GM23338 (cell line): ENCODE results near the gene SNX9. TPM values are rescaled to one million over a fixed set of nuclear protein-coding genes. Genes with fewer than 3 reads are reported as not detected.
A peak's percentile ranks its signal among the peaks of the same experiment; 100 is the strongest.

Experiments used
- ATAC-seq: fragments of 200-7000 bp; cut with Tn5 transposase; 3 replicates; pipeline ENCODE4 v1.9.1; 2020
- DNase-seq: peaks from one replicate; pipeline ENCODE4 v3.0.0-alpha.2; 2015; ENCODE audit warnings: low spot score
- H2AFZ ChIP-seq: fragments of 200-600 bp; sonication (generic); 2 replicates; pipeline ENCODE4 v1.8.0; 2016; ENCODE audit warnings: antibody characterized with exemption, mild to moderate bottlenecking, moderate library complexity
- H3F3A ChIP-seq: fragments of 200-600 bp; sonication (generic); replicated peaks from 2 replicates; pipeline ENCODE4 v1.8.0; 2017; ENCODE audit warnings: antibody characterized with exemption, mixed run types, low read depth
- H3K27ac ChIP-seq: fragments of 200-600 bp; sonication (generic); 2 replicates; pipeline ENCODE4 v1.6.1; 2016; ENCODE audit warnings: low read depth
- H3K27me3 ChIP-seq: fragments of 200-600 bp; sonication (generic); 2 replicates; pipeline ENCODE4 v1.8.0; 2016; ENCODE audit warnings: mild to moderate bottlenecking, mixed run types, moderate library complexity; ENCODE audit not compliant: insufficient read depth
- H3K36me3 ChIP-seq: fragments of 200-600 bp; sonication (generic); 2 replicates; pipeline ENCODE4 v1.8.0; 2016; ENCODE audit warnings: mild to moderate bottlenecking; ENCODE audit not compliant: insufficient read depth
- H3K4me1 ChIP-seq: fragments of 200-600 bp; sonication (generic); 2 replicates; pipeline ENCODE4 v1.8.0; 2016; ENCODE audit warnings: mild to moderate bottlenecking, moderate library complexity; ENCODE audit not compliant: insufficient read depth
- H3K4me2 ChIP-seq: fragments of 200-600 bp; sonication (generic); 2 replicates; pipeline ENCODE4 v1.7.1; 2017; ENCODE audit warnings: mixed run types
- H3K4me3 ChIP-seq: fragments of 200-600 bp; sonication (generic); 2 replicates; pipeline ENCODE4 v1.6.1; 2016; ENCODE audit warnings: mixed run types
- H3K79me2 ChIP-seq: fragments of 200-600 bp; sonication (generic); replicated peaks from 2 replicates; pipeline ENCODE4 v1.8.0; 2017; ENCODE audit warnings: mild to moderate bottlenecking; ENCODE audit not compliant: insufficient read depth
- H3K9me2 ChIP-seq: fragments of 200-600 bp; sonication (generic); 2 replicates; pipeline ENCODE4 v1.8.0; 2017; ENCODE audit not compliant: insufficient read depth
- H4K20me1 ChIP-seq: fragments of 200-600 bp; sonication (generic); replicated peaks from 2 replicates; pipeline ENCODE4 v1.8.0; 2017; ENCODE audit warnings: mild to moderate bottlenecking; ENCODE audit not compliant: insufficient read depth
- H3K27ac Mint-ChIP-seq: 2 replicates; pipeline ENCODE4 v1.8.0; 2020; ENCODE audit warnings: inconsistent platforms, mild to moderate bottlenecking, moderate library complexity, mixed read lengths
- H3K27me3 Mint-ChIP-seq: 3 replicates; pipeline ENCODE4 v1.8.0; 2022; ENCODE audit warnings: low read depth, mild to moderate bottlenecking, moderate library complexity, mixed read lengths, inconsistent platforms; ENCODE audit not compliant: insufficient read depth, poor library complexity
- H3K36me3 Mint-ChIP-seq: 3 replicates; pipeline ENCODE4 v1.8.0; 2021; ENCODE audit warnings: low read depth, mild to moderate bottlenecking, inconsistent platforms, moderate library complexity, mixed read lengths
- H3K4me1 Mint-ChIP-seq: 3 replicates; pipeline ENCODE4 v1.8.0; 2020; ENCODE audit warnings: mild to moderate bottlenecking, inconsistent platforms, mixed read lengths
- H3K4me3 Mint-ChIP-seq: 3 replicates; pipeline ENCODE4 v1.8.0; 2021; ENCODE audit warnings: moderate library complexity, mild to moderate bottlenecking, inconsistent platforms, mixed read lengths
- H3K9me3 Mint-ChIP-seq: 3 replicates; pipeline ENCODE4 v1.8.0; 2020; ENCODE audit warnings: moderate library complexity, mild to moderate bottlenecking, inconsistent platforms, mixed read lengths
- CREB1 ChIP-seq: fragments of 250-450 bp; sonication (Bioruptor Pico); IDR thresholded peaks from 2 replicates; pipeline ENCODE4 v1.5.0; 2020; ENCODE audit warnings: low read depth, mild to moderate bottlenecking, moderate library complexity
- CTCF ChIP-seq, 2 experiments: fragments of 200-600 bp in 1 of 2; sonication (generic) in 1 of 2; conservative IDR thresholded peaks; 2 replicates each; pipeline versions ENCODE4 v1.5.1 to v1.6.1; 2016 to 2017; ENCODE audit warnings: antibody characterized with exemption in 2 of 2, low read depth in 2 of 2, mild to moderate bottlenecking in 2 of 2, moderate library complexity in 1 of 2
- EZH2 ChIP-seq: fragments of 200-600 bp; sonication (generic); IDR thresholded peaks from one replicate; pipeline ENCODE4 v1.8.0; 2017; ENCODE audit warnings: antibody characterized with exemption, mild to moderate bottlenecking, low read depth; ENCODE audit not compliant: unreplicated experiment
- EZH2phosphoT487 ChIP-seq: fragments of 200-600 bp; sonication (generic); IDR thresholded peaks from one replicate; pipeline ENCODE4 v1.8.1; 2018; ENCODE audit warnings: antibody characterized with exemption; ENCODE audit not compliant: unreplicated experiment
- JUNB ChIP-seq: IDR thresholded peaks from one replicate; pipeline ENCODE4 v1.6.1; 2016; ENCODE audit warnings: antibody characterized with exemption; ENCODE audit not compliant: unreplicated experiment
- POLR2AphosphoS5 ChIP-seq: IDR thresholded peaks from 2 replicates; pipeline ENCODE4 v1.6.1; 2016; ENCODE audit warnings: antibody characterized with exemption, low read depth
- STAT1 ChIP-seq: IDR thresholded peaks from one replicate; pipeline ENCODE4 v1.6.1; 2016; ENCODE audit warnings: antibody characterized with exemption; ENCODE audit not compliant: unreplicated experiment
- ZNF114 ChIP-seq: fragments of 250-450 bp; sonication (Bioruptor Pico); IDR thresholded peaks from 2 replicates; pipeline ENCODE4 v1.5.0; 2020; ENCODE audit warnings: mild to moderate bottlenecking, moderate library complexity
- ZNF331 ChIP-seq: fragments of 250-450 bp; sonication (Bioruptor Pico); IDR thresholded peaks from 2 replicates; pipeline ENCODE4 v1.5.0; 2020; ENCODE audit warnings: low read depth, mild to moderate bottlenecking, moderate library complexity
- polyA plus RNA-seq: library from polyadenylated mRNA; unstranded; fragments of >200 nt; fragmentation: Nextera tagmentation; extraction: Ambion mirVana; gene quantifications from 2 replicates; pipeline ENCODE4 v1.2.1, GENCODE V29; 2016
- total RNA-seq: library from RNA; depleted of rRNA; stranded (reverse); fragments of >200 nt; shearing (Covaris generic); gene quantifications from 2 replicates; pipeline ENCODE4 v1.2.3, GENCODE V29; 2014
- TF ChIP-seq, protein P1 (sequence below): IDR thresholded peaks from 2 replicates; pipeline ENCODE4 v1.6.1; 2016; ENCODE audit warnings: antibody characterized with exemption

Gene SNX9
- total and polyA plus RNA-seq, 2 experiments from 2014 or later = 18.4 to 23.3 TPM

GRCh38 chr6:157865249-157865648 is 42.2 kb downstream of the SNX9 start:
- Mint-ChIP-seq H3K9me3 (no peaks in the 10 kb centered on the region), H3K4me3 (no peak overlapping the region), H3K36me3 (no peaks in the 10 kb centered on the region), H3K4me1 (peaks cover 24% of the 10 kb centered on the region), H3K27ac (no peak overlapping the region), H3K27me3 (peaks cover 1% of the 10 kb centered on the region)
- Histone ChIP-seq H3K27me3 (no peaks in the 10 kb centered on the region), H4K20me1 (peaks cover 3% of the 10 kb centered on the region; the same call in 1 of the 2 replicates), H2AFZ (no peak overlapping the region), H3K79me2 (peaks cover 70% of the 10 kb centered on the region), H3K4me1 (peaks cover 8% of the 10 kb centered on the region), H3K36me3 (no peaks in the 10 kb centered on the region; the same call in 1 of the 2 replicates), H3K27ac (no peak overlapping the region), H3F3A (no peaks in the 10 kb centered on the region), H3K4me3 (no peak overlapping the region), H3K4me2 (no peak overlapping the region), H3K9me2 (no peaks in the 10 kb centered on the region)
- ATAC-seq (no peak), DNase-seq (no peak)
- TF ChIP-seq CREB1 = no peak

- peaks cover 1% of the 10 kb centered on the region for H3K27me3 Mint-ChIP-seq
- H4K20me1 ChIP-seq = peaks cover 4% of the 10 kb centered on the region; the same call in 1 of the 2 replicates
- H3K79me2 ChIP-seq = peaks cover 51% of the 10 kb centered on the region
Measured at GRCh38 chr6:157867155-157867559, 44.1 kb downstream of the SNX9 start.

GRCh38 chr6:157867981-157868380 is 44.9 kb downstream of the SNX9 start:
- Histone ChIP-seq H3F3A (no peaks in the 10 kb centered on the region), H3K36me3 (no peaks in the 10 kb centered on the region; the same call in 1 of the 2 replicates), H3K4me2 (no peak overlapping the region), H4K20me1 (peaks cover 10% of the 10 kb centered on the region; the same call in 1 of the 2 replicates), H3K9me2 (no peaks in the 10 kb centered on the region), H3K79me2 (peaks cover 43% of the 10 kb centered on the region), H2AFZ (no peak overlapping the region), H3K27me3 (no peaks in the 10 kb centered on the region), H3K4me3 (no peak overlapping the region), H3K27ac (no peak overlapping the region), H3K4me1 (peaks cover 6% of the 10 kb centered on the region; the same call in 1 of the 2 replicates)
- no peak overlapping the region for H3K4me3 Mint-ChIP-seq
- ATAC-seq (no peak), DNase-seq (no peak)
- no peaks in the 10 kb centered on the region for H3K36me3 Mint-ChIP-seq
- peaks cover 1% of the 10 kb centered on the region for H3K27me3 Mint-ChIP-seq
- H3K9me3 Mint-ChIP-seq = no peaks in the 10 kb centered on the region
- no peak overlapping the region for H3K27ac Mint-ChIP-seq
- H3K4me1 Mint-ChIP-seq = peaks cover 9% of the 10 kb centered on the region
- TF ChIP-seq ZNF331 (no peak), EZH2phosphoT487 (no peak), CREB1 (no peak), CTCF (conservative IDR thresholded peaks at IDR 0.05; ENCODE audit: low read depth in 2 of 2) (no peak), EZH2 (no peak), POLR2AphosphoS5 (no peak), STAT1 (no peak), ZNF114 (no peak)

More at GRCh38 chr6:157867155-157867559, 44.1 kb downstream of the SNX9 start:
- Histone ChIP-seq H3K27ac (peak overlapping the region; percentile 72; the same call in 1 of the 2 replicates), H3F3A (no peaks in the 10 kb centered on the region), H3K27me3 (no peaks in the 10 kb centered on the region), H3K4me2 (no peak overlapping the region), H3K4me3 (no peak overlapping the region), H2AFZ (no peak overlapping the region), H3K4me1 (peaks cover under 1% of the 10 kb centered on the region), H3K9me2 (no peaks in the 10 kb centered on the region), H3K36me3 (no peaks in the 10 kb centered on the region; the same call in 1 of the 2 replicates)
- Mint-ChIP-seq H3K27ac (no peak overlapping the region), H3K4me3 (no peak overlapping the region), H3K4me1 (peaks cover 9% of the 10 kb centered on the region), H3K9me3 (no peaks in the 10 kb centered on the region), H3K36me3 (no peaks in the 10 kb centered on the region)
- ATAC-seq (no peak), DNase-seq (no peak)
- TF ChIP-seq, protein P1, sequence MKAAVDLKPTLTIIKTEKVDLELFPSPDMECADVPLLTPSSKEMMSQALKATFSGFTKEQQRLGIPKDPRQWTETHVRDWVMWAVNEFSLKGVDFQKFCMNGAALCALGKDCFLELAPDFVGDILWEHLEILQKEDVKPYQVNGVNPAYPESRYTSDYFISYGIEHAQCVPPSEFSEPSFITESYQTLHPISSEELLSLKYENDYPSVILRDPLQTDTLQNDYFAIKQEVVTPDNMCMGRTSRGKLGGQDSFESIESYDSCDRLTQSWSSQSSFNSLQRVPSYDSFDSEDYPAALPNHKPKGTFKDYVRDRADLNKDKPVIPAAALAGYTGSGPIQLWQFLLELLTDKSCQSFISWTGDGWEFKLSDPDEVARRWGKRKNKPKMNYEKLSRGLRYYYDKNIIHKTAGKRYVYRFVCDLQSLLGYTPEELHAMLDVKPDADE = no peak
- no peak for TF ChIP-seq EZH2phosphoT487
- TF ChIP-seq JUNB = no peak
